SU-DHL-6 (cell line): ENCODE results near the gene ERLEC1.

Experiments used
- H2AFZ ChIP-seq: fragments of 200-600 bp; sonication (generic); 2 replicates; pipeline ENCODE4 v1.6.1; 2014; ENCODE audit warnings: low read depth, mild to moderate bottlenecking, moderate library complexity, mixed read lengths, antibody characterized with exemption, low read length; ENCODE audit not compliant: severe bottlenecking
- H3F3A ChIP-seq: fragments of 200-600 bp; shearing (Covaris generic); 2 replicates; pipeline ENCODE4 v1.6.0; 2016; ENCODE audit warnings: antibody characterized with exemption, mild to moderate bottlenecking; ENCODE audit not compliant: insufficient read depth
- H3K27ac ChIP-seq: fragments of 200-600 bp; sonication (generic); 2 replicates; pipeline ENCODE4 v1.5.1; 2016; ENCODE audit warnings: low read depth, mild to moderate bottlenecking, low read length, moderate library complexity, mixed read lengths
- H3K27me3 ChIP-seq: fragments of 200-600 bp; sonication (generic), shearing (Covaris generic); 2 replicates; pipeline ENCODE4 v1.6.0; 2014; ENCODE audit warnings: mild to moderate bottlenecking, low read length
- H3K36me3 ChIP-seq: fragments of 200-600 bp; sonication (generic); 2 replicates; pipeline ENCODE4 v1.6.1; 2014; ENCODE audit warnings: mild to moderate bottlenecking, low read length, mixed read lengths
- H3K4me2 ChIP-seq: fragments of 300-600, 200-600 bp; shearing (Covaris generic), sonication (generic); 2 replicates; pipeline ENCODE4 v1.6.0; 2014; ENCODE audit warnings: low read length, low read depth, mild to moderate bottlenecking; ENCODE audit not compliant: poor library complexity, severe bottlenecking
- H3K4me3 ChIP-seq: fragments of 200-600 bp; sonication (generic); 2 replicates; pipeline ENCODE4 v1.5.1; 2014; ENCODE audit warnings: antibody characterized with exemption, low read length, mild to moderate bottlenecking, mixed read lengths; ENCODE audit not compliant: insufficient read depth, poor library complexity, severe bottlenecking
- H3K79me2 ChIP-seq: fragments of 200-600 bp; sonication (generic); 2 replicates; pipeline ENCODE4 v1.6.1; 2014; ENCODE audit warnings: mild to moderate bottlenecking, low read length, moderate library complexity; ENCODE audit not compliant: insufficient read depth
- H3K9ac ChIP-seq: fragments of 200-600 bp; sonication (generic); 2 replicates; pipeline ENCODE4 v1.7.0; 2014; ENCODE audit warnings: mild to moderate bottlenecking, low read length
- H3K9me2 ChIP-seq: fragments of 200-600 bp; sonication (generic); replicated peaks from 2 replicates; pipeline ENCODE4 v1.6.1; 2014; ENCODE audit warnings: low read length; ENCODE audit not compliant: insufficient read depth
- H3K9me3 ChIP-seq: fragments of 200-600 bp; sonication (generic); 2 replicates; pipeline ENCODE4 v1.6.1; 2014; ENCODE audit warnings: low read length, mixed read lengths; ENCODE audit not compliant: insufficient read depth
- H4K20me1 ChIP-seq: fragments of 200-600 bp; sonication (generic); 2 replicates; pipeline ENCODE4 v1.6.1; 2014; ENCODE audit warnings: low read depth, mild to moderate bottlenecking, antibody characterized with exemption, low read length, moderate library complexity, mixed read lengths
- EZH2phosphoT487 ChIP-seq: fragments of 200-600 bp; sonication (generic), shearing (Covaris generic); conservative IDR thresholded peaks from 2 replicates; pipeline ENCODE4 v1.6.1; 2018; ENCODE audit warnings: mild to moderate bottlenecking, antibody characterized with exemption, low read length, moderate library complexity, mixed read lengths
- TF ChIP-seq, protein P1 (sequence below): fragments of 200-600 bp; sonication (generic); IDR thresholded peaks from one replicate; pipeline ENCODE4 v1.5.1; 2017; ENCODE audit warnings: antibody characterized with exemption, mild to moderate bottlenecking, low read length, moderate library complexity; ENCODE audit not compliant: insufficient read depth, poor library complexity, severe bottlenecking

The ERLEC1 gene

DNA sequence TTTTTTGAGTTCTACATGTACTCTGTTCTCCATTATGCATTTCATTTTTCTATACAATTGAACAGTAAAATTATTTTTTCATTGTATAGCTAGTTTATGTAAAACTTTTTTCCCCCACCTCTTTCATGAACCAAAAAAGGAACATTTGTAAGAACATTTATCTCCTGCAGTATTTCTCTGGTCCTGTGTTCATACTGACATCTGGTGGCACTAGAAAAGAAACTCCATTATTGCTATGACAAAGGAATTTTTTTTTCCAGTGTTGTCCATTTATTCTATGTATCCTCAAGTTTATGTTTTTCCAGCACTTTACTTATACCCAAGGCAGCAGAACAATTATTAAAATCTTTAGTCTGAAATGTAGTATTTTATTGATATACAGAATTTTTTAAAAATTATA is 46.7 kb upstream of the ERLEC1 start:
- Histone ChIP-seq H2AFZ (no peak overlapping the region), H3K9me3 (no peaks in the 10 kb centered on the region), H3K27me3 (no peaks in the 10 kb centered on the region), H3K79me2 (no peaks in the 10 kb centered on the region), H3K4me2 (no peak overlapping the region), H3K27ac (no peak overlapping the region), H3K4me3 (no peak overlapping the region), H3K9ac (no peak overlapping the region), H4K20me1 (no peaks in the 10 kb centered on the region), H3F3A (0 out of 2 replicates have a peak, but pooled peaks cover 7% of the 10 kb centered on the region), H3K36me3 (no peaks in the 10 kb centered on the region), H3K9me2 (no peaks in the 10 kb centered on the region)
- TF ChIP-seq, protein P1, sequence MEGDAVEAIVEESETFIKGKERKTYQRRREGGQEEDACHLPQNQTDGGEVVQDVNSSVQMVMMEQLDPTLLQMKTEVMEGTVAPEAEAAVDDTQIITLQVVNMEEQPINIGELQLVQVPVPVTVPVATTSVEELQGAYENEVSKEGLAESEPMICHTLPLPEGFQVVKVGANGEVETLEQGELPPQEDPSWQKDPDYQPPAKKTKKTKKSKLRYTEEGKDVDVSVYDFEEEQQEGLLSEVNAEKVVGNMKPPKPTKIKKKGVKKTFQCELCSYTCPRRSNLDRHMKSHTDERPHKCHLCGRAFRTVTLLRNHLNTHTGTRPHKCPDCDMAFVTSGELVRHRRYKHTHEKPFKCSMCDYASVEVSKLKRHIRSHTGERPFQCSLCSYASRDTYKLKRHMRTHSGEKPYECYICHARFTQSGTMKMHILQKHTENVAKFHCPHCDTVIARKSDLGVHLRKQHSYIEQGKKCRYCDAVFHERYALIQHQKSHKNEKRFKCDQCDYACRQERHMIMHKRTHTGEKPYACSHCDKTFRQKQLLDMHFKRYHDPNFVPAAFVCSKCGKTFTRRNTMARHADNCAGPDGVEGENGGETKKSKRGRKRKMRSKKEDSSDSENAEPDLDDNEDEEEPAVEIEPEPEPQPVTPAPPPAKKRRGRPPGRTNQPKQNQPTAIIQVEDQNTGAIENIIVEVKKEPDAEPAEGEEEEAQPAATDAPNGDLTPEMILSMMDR = no peak
- no peak for TF ChIP-seq EZH2phosphoT487

- Histone ChIP-seq H3K79me2 (no peaks in the 10 kb centered on the region), H3K27ac (no peak overlapping the region)
These were observed 42.3 kb upstream of the ERLEC1 start for GRCh38 chr2:53744395-53745065.

DNA sequence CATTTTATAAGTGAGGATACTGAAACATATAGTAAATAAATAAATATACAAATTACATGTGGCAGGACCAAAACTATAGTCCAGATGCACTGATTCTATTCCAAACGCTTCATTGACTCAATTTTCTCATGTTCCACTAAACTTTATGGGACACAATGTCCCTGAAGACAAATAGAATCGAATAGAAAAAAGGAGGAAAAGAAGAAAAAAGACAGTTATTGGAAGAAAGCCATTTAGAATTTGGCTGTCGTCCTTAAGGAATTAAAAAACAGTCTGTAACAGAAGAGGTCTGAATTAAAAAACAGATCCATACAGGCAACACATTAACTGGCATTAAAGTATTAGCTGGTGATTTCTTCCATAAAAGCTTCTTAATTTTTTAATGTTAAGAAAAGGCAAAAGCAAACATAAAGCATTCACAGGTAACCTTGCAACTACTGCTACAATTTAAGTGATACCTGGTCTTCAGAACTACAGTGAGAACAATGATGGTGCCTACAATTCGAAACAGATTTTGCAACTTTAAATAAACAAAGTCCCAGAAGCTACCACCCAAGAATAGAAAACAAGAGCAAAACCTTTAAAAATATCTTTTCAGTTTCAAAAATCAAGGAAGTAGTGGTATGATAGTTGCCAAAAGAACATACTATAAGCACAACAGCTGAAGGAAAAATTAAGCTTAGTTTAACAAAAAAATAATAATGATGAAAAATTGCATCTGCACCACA is 36.6 kb upstream of the ERLEC1 start:
- TF ChIP-seq EZH2phosphoT487 = no peak
- Histone ChIP-seq H3K4me2 (no peak overlapping the region), H2AFZ (no peak overlapping the region), H3K79me2 (no peaks in the 10 kb centered on the region), H3K27me3 (no peaks in the 10 kb centered on the region), H3K4me3 (no peak overlapping the region), H3K27ac (no peak overlapping the region), H3K9me2 (no peaks in the 10 kb centered on the region), H4K20me1 (no peaks in the 10 kb centered on the region), H3F3A (0 out of 2 replicates have a peak, but pooled peaks cover 4% of the 10 kb centered on the region), H3K9me3 (no peaks in the 10 kb centered on the region), H3K9ac (no peak overlapping the region), H3K36me3 (no peaks in the 10 kb centered on the region)

More at GRCh38 chr2:53744395-53745065, 42.3 kb upstream of the ERLEC1 start:
- Histone ChIP-seq H2AFZ (no peak overlapping the region), H3K9me3 (no peaks in the 10 kb centered on the region), H3K27me3 (no peaks in the 10 kb centered on the region), H3K9ac (no peak overlapping the region), H4K20me1 (no peaks in the 10 kb centered on the region), H3K4me2 (no peak overlapping the region), H3K36me3 (no peaks in the 10 kb centered on the region), H3F3A (0 out of 2 replicates have a peak, but pooled peaks cover 7% of the 10 kb centered on the region), H3K9me2 (no peaks in the 10 kb centered on the region), H3K4me3 (no peak overlapping the region)
- TF ChIP-seq, protein P1 = no peak
- TF ChIP-seq EZH2phosphoT487 = no peak

- no peak overlapping the region for H3K9ac ChIP-seq
- no peaks in the 10 kb centered on the region for H3K9me3 ChIP-seq
- no peaks in the 10 kb centered on the region for H4K20me1 ChIP-seq
- no peak overlapping the region for H3K4me2 ChIP-seq
- H3K27me3 ChIP-seq = no peaks in the 10 kb centered on the region
- TF ChIP-seq, protein P1 = no peak
- TF ChIP-seq EZH2phosphoT487 = no peak
- H3K79me2 ChIP-seq = no peaks in the 10 kb centered on the region
- H3K27ac ChIP-seq = no peak overlapping the region
- no peak overlapping the region for H2AFZ ChIP-seq
- no peak overlapping the region for H3K4me3 ChIP-seq
- no peaks in the 10 kb centered on the region for H3K36me3 ChIP-seq
- 0 out of 2 replicates have a peak, but pooled peaks cover 4% of the 10 kb centered on the region for H3F3A ChIP-seq
- H3K9me2 ChIP-seq = no peaks in the 10 kb centered on the region
These were observed 35.1 kb upstream of the ERLEC1 start for GRCh38 chr2:53751728-53752127.
